Measurements from ENCODE around the gene MTURN.

MTURN gene

DNA sequence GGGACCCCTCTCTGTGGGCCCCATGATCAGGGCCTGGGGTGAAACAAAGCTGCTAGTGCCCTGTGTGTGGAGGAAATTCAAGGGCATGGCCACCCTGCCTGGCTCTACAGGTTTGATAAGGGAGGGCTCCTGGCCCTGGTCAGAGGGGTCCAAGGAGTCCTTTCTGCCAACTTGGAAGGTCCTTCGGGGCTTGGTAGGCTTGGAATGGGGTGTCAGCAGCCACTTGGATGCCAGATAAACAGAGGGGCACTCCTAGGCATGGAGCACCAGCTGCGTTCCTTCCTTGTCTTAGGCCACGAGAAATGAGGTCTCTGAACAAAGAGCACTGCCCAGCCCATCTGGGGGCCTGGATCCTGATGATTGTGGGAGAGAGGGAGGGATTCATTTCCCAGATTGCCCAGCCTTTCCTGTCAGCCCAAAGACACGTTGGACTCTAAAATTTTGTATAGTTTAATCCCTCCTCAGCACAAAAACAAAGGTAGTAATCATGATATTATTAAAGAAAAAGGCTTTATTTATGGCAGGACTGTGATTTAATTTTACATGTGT is 5.1 kb downstream of the MTURN start:
- H3K9ac ChIP-seq (ENCODE audit: low read length) = no peak overlapping the region
- H3K4me2 ChIP-seq (ENCODE audit: low read depth, low read length, poor library complexity, severe bottlenecking) = no peak overlapping the region
- H3K9me2 ChIP-seq (replicated peaks; ENCODE audit: insufficient read depth, low read length) = no peaks in the 10 kb centered on the region
- H3K27ac ChIP-seq (ENCODE audit: low read depth, low read length) = no peak overlapping the region
- H3K4me3 ChIP-seq (ENCODE audit: insufficient read depth, low read length, poor library complexity, severe bottlenecking) = no peak overlapping the region
- H2AFZ ChIP-seq (ENCODE audit: low read depth, low read length, severe bottlenecking) = no peak overlapping the region
- 0 out of 2 replicates have a peak, but pooled peaks cover 6% of the 10 kb centered on the region for H3F3A ChIP-seq (ENCODE audit: insufficient read depth)
- H3K36me3 ChIP-seq (ENCODE audit: low read length) = no peaks in the 10 kb centered on the region
- no peak for TF ChIP-seq EZH2phosphoT487 (conservative IDR thresholded peaks at IDR 0.05; ENCODE audit: low read length)
- TF ChIP-seq, protein P1, sequence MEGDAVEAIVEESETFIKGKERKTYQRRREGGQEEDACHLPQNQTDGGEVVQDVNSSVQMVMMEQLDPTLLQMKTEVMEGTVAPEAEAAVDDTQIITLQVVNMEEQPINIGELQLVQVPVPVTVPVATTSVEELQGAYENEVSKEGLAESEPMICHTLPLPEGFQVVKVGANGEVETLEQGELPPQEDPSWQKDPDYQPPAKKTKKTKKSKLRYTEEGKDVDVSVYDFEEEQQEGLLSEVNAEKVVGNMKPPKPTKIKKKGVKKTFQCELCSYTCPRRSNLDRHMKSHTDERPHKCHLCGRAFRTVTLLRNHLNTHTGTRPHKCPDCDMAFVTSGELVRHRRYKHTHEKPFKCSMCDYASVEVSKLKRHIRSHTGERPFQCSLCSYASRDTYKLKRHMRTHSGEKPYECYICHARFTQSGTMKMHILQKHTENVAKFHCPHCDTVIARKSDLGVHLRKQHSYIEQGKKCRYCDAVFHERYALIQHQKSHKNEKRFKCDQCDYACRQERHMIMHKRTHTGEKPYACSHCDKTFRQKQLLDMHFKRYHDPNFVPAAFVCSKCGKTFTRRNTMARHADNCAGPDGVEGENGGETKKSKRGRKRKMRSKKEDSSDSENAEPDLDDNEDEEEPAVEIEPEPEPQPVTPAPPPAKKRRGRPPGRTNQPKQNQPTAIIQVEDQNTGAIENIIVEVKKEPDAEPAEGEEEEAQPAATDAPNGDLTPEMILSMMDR (IDR thresholded peaks at IDR 0.05; ENCODE audit: insufficient read depth, low read length, poor library complexity, severe bottlenecking) = no peak
- H4K20me1 ChIP-seq (ENCODE audit: low read depth, low read length) = no peaks in the 10 kb centered on the region
- no peaks in the 10 kb centered on the region for H3K27me3 ChIP-seq (ENCODE audit: low read length)
- no peaks in the 10 kb centered on the region for H3K79me2 ChIP-seq (ENCODE audit: insufficient read depth, low read length)
- H3K9me3 ChIP-seq (ENCODE audit: insufficient read depth, low read length) = no peaks in the 10 kb centered on the region

DNA sequence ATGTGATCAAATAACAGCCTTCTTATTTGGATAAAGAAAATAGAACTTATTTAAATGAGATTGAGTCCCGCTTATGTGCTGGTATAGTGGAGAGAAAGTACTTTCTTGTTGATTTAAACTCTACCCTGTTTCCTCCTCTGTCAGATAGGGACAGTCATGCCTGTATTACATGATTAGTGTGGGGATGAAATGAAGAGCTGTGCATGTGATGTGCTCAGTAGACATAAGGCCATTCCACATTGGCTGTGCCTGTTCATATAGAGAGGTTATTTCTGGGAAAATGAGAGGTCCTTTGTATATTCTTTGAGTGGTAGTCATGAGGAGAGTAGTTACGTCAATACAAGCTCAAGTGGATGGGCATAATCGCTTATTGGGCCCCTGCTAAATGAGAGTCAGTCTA is 5.7 kb downstream of the MTURN start:
- no peaks in the 10 kb centered on the region for H4K20me1 ChIP-seq (ENCODE audit: low read depth, low read length)
- H3K4me3 ChIP-seq (ENCODE audit: insufficient read depth, low read length, poor library complexity, severe bottlenecking) = no peak overlapping the region
- no peaks in the 10 kb centered on the region for H3K9me2 ChIP-seq (replicated peaks; ENCODE audit: insufficient read depth, low read length)
- no peak overlapping the region for H2AFZ ChIP-seq (ENCODE audit: low read depth, low read length, severe bottlenecking)
- TF ChIP-seq EZH2phosphoT487 (conservative IDR thresholded peaks at IDR 0.05; ENCODE audit: low read length) = no peak
- TF ChIP-seq, protein P1 (IDR thresholded peaks at IDR 0.05; ENCODE audit: insufficient read depth, low read length, poor library complexity, severe bottlenecking) = no peak
- 0 out of 2 replicates have a peak, but pooled peaks cover 6% of the 10 kb centered on the region for H3F3A ChIP-seq (ENCODE audit: insufficient read depth)
- H3K79me2 ChIP-seq (ENCODE audit: insufficient read depth, low read length) = no peaks in the 10 kb centered on the region
- no peaks in the 10 kb centered on the region for H3K36me3 ChIP-seq (ENCODE audit: low read length)
- no peak overlapping the region for H3K9ac ChIP-seq (ENCODE audit: low read length)
- no peaks in the 10 kb centered on the region for H3K27me3 ChIP-seq (ENCODE audit: low read length)
- H3K27ac ChIP-seq (ENCODE audit: low read depth, low read length) = no peak overlapping the region
- no peak overlapping the region for H3K4me2 ChIP-seq (ENCODE audit: low read depth, low read length, poor library complexity, severe bottlenecking)
- no peaks in the 10 kb centered on the region for H3K9me3 ChIP-seq (ENCODE audit: insufficient read depth, low read length)

DNA sequence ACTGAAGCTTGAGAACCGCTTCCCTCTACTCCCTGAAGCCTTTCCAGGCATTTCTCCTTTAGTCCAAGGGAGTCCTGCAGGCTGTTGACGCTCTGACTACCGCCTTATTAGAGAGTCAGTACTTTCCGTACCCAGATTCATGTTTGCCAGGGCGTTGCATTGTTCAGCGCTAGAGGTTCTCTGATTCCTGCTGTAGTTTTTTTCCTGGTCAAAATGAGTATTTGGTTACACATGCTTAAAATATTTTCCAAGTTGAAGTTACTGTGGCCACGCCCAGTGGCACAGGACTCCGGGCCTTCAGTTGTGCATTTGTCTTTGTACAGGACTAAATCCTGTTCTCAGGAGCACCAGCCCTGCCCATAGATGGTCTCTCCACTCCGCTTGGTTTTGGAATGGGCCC is 7.9 kb downstream of the MTURN start:
- no peaks in the 10 kb centered on the region for H3K36me3 ChIP-seq (ENCODE audit: low read length)
- no peak overlapping the region for H2AFZ ChIP-seq (ENCODE audit: low read depth, low read length, severe bottlenecking)
- TF ChIP-seq EZH2phosphoT487 (conservative IDR thresholded peaks at IDR 0.05; ENCODE audit: low read length) = no peak
- no peak overlapping the region for H3K27ac ChIP-seq (ENCODE audit: low read depth, low read length)
- no peak overlapping the region for H3K4me2 ChIP-seq (ENCODE audit: low read depth, low read length, poor library complexity, severe bottlenecking)
- H3K27me3 ChIP-seq (ENCODE audit: low read length) = no peaks in the 10 kb centered on the region
- H3F3A ChIP-seq (ENCODE audit: insufficient read depth) = no peaks in the 10 kb centered on the region
- H3K9me2 ChIP-seq (replicated peaks; ENCODE audit: insufficient read depth, low read length) = no peaks in the 10 kb centered on the region
- H3K79me2 ChIP-seq (ENCODE audit: insufficient read depth, low read length) = no peaks in the 10 kb centered on the region
- H4K20me1 ChIP-seq (ENCODE audit: low read depth, low read length) = no peaks in the 10 kb centered on the region
- no peak overlapping the region for H3K4me3 ChIP-seq (ENCODE audit: insufficient read depth, low read length, poor library complexity, severe bottlenecking)
- no peaks in the 10 kb centered on the region for H3K9me3 ChIP-seq (ENCODE audit: insufficient read depth, low read length)
- no peak overlapping the region for H3K9ac ChIP-seq (ENCODE audit: low read length)

DNA sequence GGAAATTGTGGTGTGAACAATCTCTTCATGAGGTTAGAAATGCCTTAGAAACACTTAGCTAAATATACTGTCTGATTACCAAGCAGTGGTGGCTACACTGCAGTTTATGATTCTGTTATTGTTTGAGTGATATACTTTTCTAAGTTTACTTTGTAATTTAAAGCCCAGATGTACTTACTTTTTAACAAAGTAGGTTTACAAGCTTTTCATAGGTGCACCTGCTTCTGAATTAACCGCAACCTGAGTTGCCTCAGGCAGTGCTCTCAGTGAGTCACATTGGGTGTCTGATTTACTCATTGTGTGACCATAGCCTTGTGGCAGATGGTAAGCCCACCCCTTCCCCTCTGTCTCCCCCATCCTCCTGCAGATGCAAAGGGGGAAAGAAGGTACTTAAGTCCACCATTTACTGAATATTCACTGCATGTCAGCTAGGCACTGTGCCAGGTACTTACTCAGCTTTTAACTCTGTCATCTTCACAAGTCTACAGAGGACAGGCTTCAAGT is 9.0 kb downstream of the MTURN start:
- Histone ChIP-seq H3K36me3 (ENCODE audit: low read length) (no peaks in the 10 kb centered on the region), H3K9me2 (replicated peaks; ENCODE audit: insufficient read depth, low read length) (no peaks in the 10 kb centered on the region), H3K4me2 (ENCODE audit: low read depth, low read length, poor library complexity, severe bottlenecking) (no peak overlapping the region), H3K79me2 (ENCODE audit: insufficient read depth, low read length) (no peaks in the 10 kb centered on the region), H3F3A (ENCODE audit: insufficient read depth) (no peaks in the 10 kb centered on the region), H3K27ac (ENCODE audit: low read depth, low read length) (no peak overlapping the region), H4K20me1 (ENCODE audit: low read depth, low read length) (no peaks in the 10 kb centered on the region), H3K4me3 (ENCODE audit: insufficient read depth, low read length, poor library complexity, severe bottlenecking) (no peak overlapping the region), H2AFZ (ENCODE audit: low read depth, low read length, severe bottlenecking) (no peak overlapping the region), H3K27me3 (ENCODE audit: low read length) (no peaks in the 10 kb centered on the region), H3K9me3 (ENCODE audit: insufficient read depth, low read length) (no peaks in the 10 kb centered on the region), H3K9ac (ENCODE audit: low read length) (no peak overlapping the region)
- no peak for TF ChIP-seq EZH2phosphoT487 (conservative IDR thresholded peaks at IDR 0.05; ENCODE audit: low read length)
- TF ChIP-seq, protein P1 (IDR thresholded peaks at IDR 0.05; ENCODE audit: insufficient read depth, low read length, poor library complexity, severe bottlenecking) = no peak
